NB4 (cell line): ENCODE results near the gene DPYD.

Experiments used
- DNase-seq: peaks from one replicate; pipeline ENCODE4 v3.0.0; 2010; ENCODE audit warnings: low read depth
- H3K4me3 ChIP-seq: one replicate; pipeline ENCODE4 v1.5.1; 2011; ENCODE audit warnings: mild to moderate bottlenecking, low read depth, low read length, moderate library complexity
- CTCF ChIP-seq: IDR thresholded peaks from one replicate; pipeline ENCODE4 v1.5.1; 2012; ENCODE audit warnings: low read depth, low read length
- MYC ChIP-seq: IDR thresholded peaks from 2 replicates; pipeline ENCODE4 v1.6.1; 2011; ENCODE audit warnings: low read depth, low read length
- POLR2A ChIP-seq: IDR thresholded peaks from 2 replicates; pipeline ENCODE4 v1.6.1; 2011; ENCODE audit warnings: mild to moderate bottlenecking; ENCODE audit not compliant: insufficient read length; ENCODE audit errors: extremely low read depth
- TF ChIP-seq, protein P1 (sequence below): IDR thresholded peaks from 2 replicates; pipeline ENCODE4 v1.6.1; 2011; ENCODE audit warnings: low read depth, low read length

Gene DPYD

GRCh38 chr1:97634758-97635157, 286.1 kb downstream of the DPYD start:
- no peak overlapping the region for H3K4me3 ChIP-seq
- DNase-seq = no peak
- no peak for TF ChIP-seq POLR2A
- TF ChIP-seq, protein P1, sequence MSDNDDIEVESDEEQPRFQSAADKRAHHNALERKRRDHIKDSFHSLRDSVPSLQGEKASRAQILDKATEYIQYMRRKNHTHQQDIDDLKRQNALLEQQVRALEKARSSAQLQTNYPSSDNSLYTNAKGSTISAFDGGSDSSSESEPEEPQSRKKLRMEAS = no peak
- TF ChIP-seq MYC = no peak
- no peak for TF ChIP-seq CTCF

- no peak for DNase-seq
- H3K4me3 ChIP-seq = no peak overlapping the region
- no peak for TF ChIP-seq CTCF
- no peak for TF ChIP-seq MYC
- TF ChIP-seq, protein P1 = no peak
- TF ChIP-seq POLR2A = no peak
Observed at GRCh38 chr1:97632776-97633175, 288.1 kb downstream of the DPYD start.

DNA sequence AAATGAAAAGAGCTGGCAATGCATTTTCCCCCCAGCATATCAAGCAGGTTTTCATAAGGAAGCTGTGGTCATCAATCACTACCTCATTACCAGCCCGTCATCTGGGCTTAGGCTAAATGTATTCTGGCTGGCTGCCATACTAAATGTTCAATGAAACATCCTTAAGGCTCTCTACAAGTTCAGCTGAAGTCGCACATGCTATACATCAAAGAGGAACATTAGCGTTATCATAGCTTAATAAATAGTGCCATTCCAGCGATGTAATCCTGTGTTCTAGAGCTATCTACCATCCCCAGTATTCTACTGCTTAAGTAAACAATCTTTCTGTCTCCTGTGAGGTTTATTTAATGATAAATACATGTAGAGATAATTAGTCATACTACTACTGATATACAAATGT, 288.8 kb downstream of the DPYD start:
- no peak for TF ChIP-seq MYC
- TF ChIP-seq, protein P1 = no peak
- TF ChIP-seq CTCF = no peak
- no peak for TF ChIP-seq POLR2A
- H3K4me3 ChIP-seq = no peak overlapping the region
- DNase-seq = no peak

GRCh38 chr1:97630948-97631347, 289.9 kb downstream of the DPYD start:
- no peak overlapping the region for H3K4me3 ChIP-seq
- DNase-seq = no peak
- no peak for TF ChIP-seq MYC

DNA sequence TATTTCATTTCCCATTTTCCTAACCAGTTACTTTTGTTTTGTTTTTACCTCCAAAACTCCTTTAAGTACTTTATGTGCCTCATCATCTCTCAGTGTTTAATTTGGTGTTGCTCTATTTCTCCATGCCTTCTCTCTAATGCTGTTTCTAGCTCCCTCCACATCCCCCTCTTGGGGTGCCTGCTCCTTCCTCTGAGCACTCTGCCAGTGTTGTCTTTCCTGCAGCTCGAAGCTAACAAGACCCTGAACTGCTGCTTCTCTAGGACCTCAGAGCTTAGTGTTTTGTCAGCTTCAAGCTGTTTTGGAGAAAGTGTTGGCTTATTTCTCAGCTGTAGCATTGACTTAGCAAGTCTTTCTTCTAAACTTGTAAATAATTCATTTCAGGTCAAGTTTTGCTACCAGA, 290.6 kb downstream of the DPYD start:
- no peak for DNase-seq
- no peak overlapping the region for H3K4me3 ChIP-seq
- TF ChIP-seq MYC (no peak), CTCF (no peak), POLR2A (no peak)
- TF ChIP-seq, protein P1 = no peak

DNA sequence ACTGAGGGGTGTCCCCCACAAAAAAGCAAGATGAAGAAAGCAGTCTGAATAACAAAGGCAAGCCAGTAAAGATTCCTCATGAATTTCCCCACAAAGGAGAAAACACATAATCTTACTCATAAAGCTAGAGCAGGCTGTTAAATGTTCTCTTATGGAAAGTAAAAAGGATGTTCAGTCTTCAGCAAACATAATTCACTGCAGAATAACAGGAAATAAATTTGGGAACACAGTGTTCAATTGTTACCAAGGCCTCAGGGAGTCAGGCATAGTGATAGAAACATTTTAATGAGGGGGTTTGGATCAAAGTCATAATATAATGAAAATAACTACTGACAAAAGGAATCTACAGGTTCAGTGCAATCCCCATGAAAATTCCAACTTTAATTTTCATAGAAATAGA, 297.6 kb downstream of the DPYD start:
- no peak for DNase-seq
- no peak overlapping the region for H3K4me3 ChIP-seq
- TF ChIP-seq POLR2A (no peak), CTCF (no peak), MYC (no peak)
- TF ChIP-seq, protein P1 = no peak

- no peak overlapping the region for H3K4me3 ChIP-seq
- no peak for DNase-seq
- TF ChIP-seq, protein P1 = no peak
- TF ChIP-seq MYC (no peak), CTCF (no peak), POLR2A (no peak)
Observed at GRCh38 chr1:97621955-97622354, 298.9 kb downstream of the DPYD start.
